ENCODE results near the gene GPR37L1. TPM values are rescaled to one million over a fixed set of nuclear protein-coding genes. Genes with fewer than 3 reads are reported as not detected.
"Not testable (repeated sequence)": the region's sequence is repeated elsewhere in the genome, so short reads cannot be mapped to it uniquely, and the experiment has no call there.

Gene GPR37L1
- polyA plus RNA-seq, 5 donors = 0.06 to 0.12 (median 0.07) TPM

GRCh38 chr1:202165942-202166843 lies 43.5 kb downstream of the GPR37L1 start:
- DNase-seq = no peak

- not testable (repeated sequence) for DNase-seq
These were observed 44.3 kb downstream of the GPR37L1 start for GRCh38 chr1:202167054-202167453.

- DNase-seq = peak; percentile 32 to 55
These were observed 45.1 kb downstream of the GPR37L1 start for GRCh38 chr1:202167708-202168415.

GRCh38 chr1:202168861-202169260 lies 46.1 kb downstream of the GPR37L1 start:
- DNase-seq = no peak

DNA sequence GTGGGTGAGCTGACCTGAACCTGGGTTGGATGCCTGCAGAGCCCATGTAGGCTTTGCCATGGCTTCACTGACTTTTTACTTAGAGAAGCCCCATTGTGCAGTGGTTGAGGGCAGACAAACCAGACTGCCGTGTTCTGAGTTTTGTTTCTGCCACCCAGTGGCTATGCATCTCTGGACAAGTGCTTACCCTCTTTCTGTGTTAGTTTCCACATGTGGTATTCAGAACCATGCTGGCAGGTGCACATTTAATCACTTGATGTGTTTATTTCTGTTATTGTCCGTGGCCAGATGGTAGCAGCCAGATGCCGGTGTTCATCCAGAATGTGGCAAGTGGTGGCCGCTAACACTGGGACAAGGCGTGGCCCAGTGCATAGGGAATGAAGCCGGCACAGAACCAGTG lies 48.0 kb downstream of the GPR37L1 start:
- DNase-seq = no peak

DNA sequence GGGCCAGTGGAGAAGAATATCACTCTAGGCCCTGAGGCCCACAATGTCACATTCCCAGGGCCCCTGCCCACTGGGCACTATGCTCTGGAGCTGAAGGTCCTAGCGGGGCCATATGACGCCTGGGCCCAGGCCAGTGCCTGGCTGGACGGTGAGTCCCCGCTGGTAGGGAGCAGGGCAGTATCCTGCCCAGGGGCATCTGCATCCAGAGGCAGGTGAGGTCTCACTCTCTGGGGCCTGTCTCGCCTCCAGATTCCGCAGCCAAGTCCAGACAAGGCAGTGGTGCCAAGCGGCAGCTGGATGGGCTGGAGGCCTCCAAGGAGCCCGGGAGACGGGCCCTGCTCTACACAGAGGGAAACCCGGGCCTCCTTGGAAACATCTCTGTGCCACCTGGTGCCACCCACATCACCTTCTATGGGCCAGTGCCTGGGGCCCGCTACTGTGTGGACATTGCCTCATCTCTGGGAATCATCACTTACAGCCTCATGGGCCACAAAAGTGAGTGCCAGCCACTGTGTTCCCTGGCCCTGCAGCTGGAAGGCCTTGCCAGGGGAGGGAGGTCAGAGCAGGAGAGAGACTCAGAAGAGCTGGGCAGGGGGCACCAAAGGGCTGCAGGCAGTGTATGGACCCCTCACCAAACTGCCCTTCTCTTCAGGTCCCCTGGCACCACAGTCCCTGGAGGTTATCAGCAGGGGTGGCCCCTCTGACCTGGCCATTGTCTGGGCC lies 48.7 kb downstream of the GPR37L1 start:
- no peak for DNase-seq

DNA sequence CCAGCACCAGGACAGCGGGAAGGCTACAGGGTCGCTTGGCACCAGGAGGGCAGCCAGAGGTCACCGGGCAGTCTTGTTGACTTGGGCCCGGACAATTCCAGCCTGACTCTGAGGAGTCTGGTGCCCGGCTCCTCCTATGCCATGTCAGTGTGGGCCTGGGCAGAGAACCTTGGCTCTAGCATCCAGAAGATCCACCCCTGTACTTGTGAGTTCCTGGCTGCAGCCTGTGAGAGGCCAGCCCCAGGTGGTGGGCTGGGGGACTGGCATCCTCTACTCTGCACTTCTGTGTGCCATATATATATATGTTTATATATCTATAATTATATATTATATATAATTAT lies 49.3 kb downstream of the GPR37L1 start:
- DNase-seq = no peak

GRCh38 chr1:202173993-202174392 lies 51.3 kb downstream of the GPR37L1 start:
- DNase-seq = no peak

DNA sequence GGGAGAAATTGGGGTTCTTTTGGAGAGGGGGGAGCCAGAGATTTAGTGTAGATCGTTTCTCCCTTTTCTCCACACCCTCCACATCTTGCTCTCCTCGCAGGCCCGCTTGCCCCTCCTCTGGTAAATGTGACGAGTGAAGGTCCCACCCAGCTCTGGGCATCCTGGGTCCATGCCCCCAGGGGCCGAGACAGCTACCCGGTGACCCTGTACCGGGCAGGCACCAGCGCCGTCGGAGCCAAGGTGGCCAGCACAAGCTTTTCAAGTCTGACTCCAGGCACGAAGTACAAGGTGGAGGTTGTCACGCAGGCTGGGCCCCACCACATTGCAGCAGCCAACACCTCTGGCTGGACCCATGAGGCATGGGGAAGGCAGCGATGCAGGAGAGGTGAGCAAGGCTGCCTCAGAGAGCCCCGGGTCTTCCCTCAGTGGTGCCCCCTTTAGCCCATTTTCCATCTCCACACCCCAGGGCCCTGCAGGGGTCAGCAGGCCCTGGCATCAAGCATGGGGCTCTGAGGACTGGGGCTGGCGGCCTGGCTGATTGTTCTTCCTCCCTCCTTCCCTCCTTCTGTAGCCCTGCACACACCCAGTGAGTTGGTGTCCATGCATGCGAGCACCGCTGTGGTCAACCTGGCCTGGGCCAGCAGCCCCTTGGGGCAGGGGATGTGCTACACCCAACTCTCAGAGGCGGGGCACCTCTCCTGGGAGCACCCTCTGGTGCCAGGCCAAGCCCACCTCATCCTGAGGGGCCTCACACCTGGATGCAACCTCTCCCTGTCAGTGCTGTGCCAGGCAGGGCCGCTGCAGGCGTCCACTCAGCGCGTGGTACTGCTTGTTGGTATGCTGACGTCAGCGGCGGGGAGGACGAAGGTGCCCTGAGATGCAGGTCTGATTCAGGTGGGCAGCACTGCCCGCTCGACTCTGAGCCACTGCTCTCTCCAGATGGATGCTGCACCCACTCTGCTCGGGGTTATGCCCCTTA lies 54.5 kb downstream of the GPR37L1 start:
- DNase-seq = no peak

DNA sequence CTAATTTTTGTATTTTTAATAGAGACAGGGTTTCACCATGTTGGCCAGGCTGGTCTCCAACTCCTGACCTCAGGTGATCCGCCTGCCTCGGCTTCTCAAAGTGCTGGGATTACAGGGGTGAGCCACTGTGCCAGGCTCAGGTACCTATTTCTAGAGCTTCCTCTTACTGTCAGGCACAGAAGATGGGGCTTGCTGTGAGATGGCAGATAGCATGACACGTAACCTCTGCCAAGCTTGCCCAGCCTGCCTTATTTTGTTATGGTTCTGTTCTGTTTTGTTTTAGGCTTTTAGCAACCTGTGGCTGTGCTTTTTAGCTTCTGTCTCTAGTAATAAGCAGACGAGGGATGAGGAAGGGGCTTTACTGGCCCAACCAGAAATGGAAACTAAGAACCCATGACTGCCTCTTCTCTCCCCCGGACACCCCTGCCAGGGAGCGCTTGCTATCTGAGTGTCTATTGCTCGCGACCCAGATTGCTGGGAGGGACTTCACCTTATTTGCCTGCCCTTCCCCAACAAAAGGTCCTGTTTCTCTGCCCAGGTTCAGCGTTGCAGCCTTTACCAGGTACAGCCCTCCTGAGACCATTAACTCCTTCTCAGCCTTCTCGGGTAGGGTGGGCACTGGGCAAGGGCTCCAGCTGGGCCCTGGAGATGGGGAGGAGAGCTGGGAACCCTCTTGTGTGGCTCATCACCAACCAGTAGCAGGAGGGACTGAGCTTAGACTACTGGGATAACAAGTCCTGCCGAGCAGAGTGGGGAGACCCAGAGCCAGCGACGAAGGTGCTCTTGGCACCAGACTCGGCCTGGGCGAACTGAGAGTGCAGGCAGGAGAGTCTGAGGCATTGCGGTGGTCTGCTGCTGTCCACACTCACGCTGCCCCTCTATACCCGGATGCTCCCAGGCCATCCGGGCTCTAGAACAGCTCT lies 57.4 kb downstream of the GPR37L1 start:
- no peak for DNase-seq

DNA sequence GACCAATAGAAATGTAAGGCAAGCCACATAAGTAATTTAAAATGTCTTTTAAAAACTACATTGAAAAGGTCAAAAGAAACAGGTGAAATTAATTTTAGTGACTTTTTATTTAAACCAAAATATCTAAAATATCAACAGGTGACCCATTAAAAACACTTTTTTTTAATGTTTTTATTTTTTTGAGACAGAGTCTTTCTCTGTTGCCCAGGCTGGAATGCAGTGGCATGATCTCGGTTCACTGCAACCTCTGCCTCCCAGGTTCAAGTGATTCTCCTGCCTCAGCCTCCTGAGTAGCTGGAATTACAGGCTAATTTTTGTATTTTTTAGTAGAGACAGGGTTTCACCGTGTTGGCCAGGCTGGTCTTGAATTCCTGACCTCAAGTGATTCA lies 58.0 kb downstream of the GPR37L1 start:
- not testable (repeated sequence) for DNase-seq

DNA sequence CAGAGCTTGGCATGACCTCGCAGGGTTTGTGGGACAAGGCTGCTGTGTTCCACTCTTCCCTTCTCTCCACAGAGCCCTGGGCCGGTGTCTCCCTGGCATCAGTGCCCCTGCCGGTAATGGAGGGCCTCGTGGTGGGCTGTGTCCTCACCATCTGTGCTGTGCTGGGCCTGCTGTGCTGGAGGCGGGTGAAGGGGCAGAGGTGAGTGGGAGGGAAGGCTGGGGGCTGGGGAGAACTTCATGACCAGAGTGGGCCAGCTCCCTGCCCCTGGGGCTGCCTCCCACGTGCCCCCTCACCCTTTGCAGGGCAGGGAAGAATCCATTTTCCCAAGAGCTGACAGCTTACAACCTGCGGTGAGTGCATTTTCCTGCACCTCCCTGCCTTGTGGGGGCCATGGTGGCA lies 58.9 kb downstream of the GPR37L1 start:
- DNase-seq = no peak

- DNase-seq = no peak
These were observed 59.5 kb downstream of the GPR37L1 start for GRCh38 chr1:202182040-202182877.

Other genes with a start within 250 kb of the GPR37L1 start
- 10 to 100 TPM; 14.7 to 25.6 (median 18.5) TPM for gene SHISA4, start 234.0 kb upstream of the GPR37L1 start, polyA plus RNA-seq (ENCODE audit: insufficient read depth in 1 of 5, insufficient read length in 5 of 5, low replicate concordance in 1 of 5)
- gene LMOD1, start 176.4 kb upstream of the GPR37L1 start, polyA plus RNA-seq (ENCODE audit: insufficient read depth in 1 of 5, insufficient read length in 5 of 5, low replicate concordance in 1 of 5) = 1 to 10 TPM; 3.5 to 8.2 (median 5.1) TPM
- gene TIMM17A, start 167.4 kb upstream of the GPR37L1 start, polyA plus RNA-seq (ENCODE audit: insufficient read depth in 1 of 5, insufficient read length in 5 of 5, low replicate concordance in 1 of 5) = 10 to 100 TPM; 46.5 to 54.9 (median 51.1) TPM
- 10 to 100 TPM; 54.7 to 66.3 (median 59.5) TPM for gene RNPEP, start 140.3 kb upstream of the GPR37L1 start, polyA plus RNA-seq (ENCODE audit: insufficient read depth in 1 of 5, insufficient read length in 5 of 5, low replicate concordance in 1 of 5)
- gene ELF3, start 112.3 kb upstream of the GPR37L1 start, polyA plus RNA-seq (ENCODE audit: insufficient read depth in 1 of 5, insufficient read length in 5 of 5, low replicate concordance in 1 of 5) = 10 to 100 TPM; 54.6 to 93.2 (median 63.4) TPM
- 10 to 100 TPM; 36.5 to 47.3 (median 43.8) TPM for gene ARL8A, start 21.8 kb downstream of the GPR37L1 start, polyA plus RNA-seq (ENCODE audit: insufficient read depth in 1 of 5, insufficient read length in 5 of 5, low replicate concordance in 1 of 5)
- gene PTPN7, start 37.7 kb downstream of the GPR37L1 start, polyA plus RNA-seq (ENCODE audit: insufficient read depth in 1 of 5, insufficient read length in 5 of 5, low replicate concordance in 1 of 5) = 1 to 10 TPM; 1.2 to 1.5 (median 1.4) TPM
- 1 to 10 TPM in 3 of 5 donors, under 1 TPM in 2; 0.61 to 1.7 (median 1.2) TPM for gene LGR6, start 70.9 kb downstream of the GPR37L1 start, polyA plus RNA-seq (ENCODE audit: insufficient read depth in 1 of 5, insufficient read length in 5 of 5, low replicate concordance in 1 of 5)
- 10 to 100 TPM; 23.1 to 44.5 (median 33.1) TPM for gene UBE2T, start 219.0 kb downstream of the GPR37L1 start, polyA plus RNA-seq (ENCODE audit: insufficient read depth in 1 of 5, insufficient read length in 5 of 5, low replicate concordance in 1 of 5)
- gene PPP1R12B, start 225.8 kb downstream of the GPR37L1 start, polyA plus RNA-seq (ENCODE audit: insufficient read depth in 1 of 5, insufficient read length in 5 of 5, low replicate concordance in 1 of 5) = 10 to 100 TPM; 16.2 to 35.8 (median 32.4) TPM

All from right lung (tissue), 5 donors.